ENCODE results near the gene ZNF714.
A peak's percentile ranks its signal among the peaks of the same experiment; 100 is the strongest.

The ZNF714 gene

GRCh38 chr19:21082011-21082975, at the start of gene ZNF714:
ZNF714 (plus strand) TSS chr19:21082203; CDS start chr19:21098269, 16,066 bp downstream.
- DNase-seq = peak; percentile 76

- DNase-seq = no peak
Measured at GRCh38 chr19:21045028-21045427, 37.0 kb upstream of the ZNF714 start.

GRCh38 chr19:21046489-21046888, 35.5 kb upstream of the ZNF714 start:
- DNase-seq = no peak

GRCh38 chr19:21047716-21048115, 34.3 kb upstream of the ZNF714 start:
- DNase-seq = no peak

GRCh38 chr19:21052902-21053301, 29.1 kb upstream of the ZNF714 start:
- no peak for DNase-seq

DNA sequence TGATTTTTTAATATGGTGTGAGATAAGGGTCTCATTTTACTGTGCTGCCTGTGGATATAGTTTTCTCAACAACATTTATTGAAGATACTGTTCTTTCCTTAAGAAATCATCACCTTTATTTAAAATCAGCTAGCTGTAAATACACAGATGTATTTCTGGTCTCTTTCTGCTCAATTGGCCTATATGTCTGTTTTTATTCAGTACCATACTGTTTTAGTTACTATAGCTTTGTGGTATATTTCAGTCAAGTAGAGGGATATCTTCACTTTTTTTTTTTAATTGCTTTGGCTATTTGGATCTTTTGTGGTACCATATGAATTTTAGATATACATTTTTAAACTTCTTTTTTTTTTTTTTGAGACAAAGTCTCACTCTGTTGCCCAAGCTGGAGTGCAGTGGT, 16.7 kb upstream of the ZNF714 start:
- DNase-seq = no peak

GRCh38 chr19:21084343-21084742, 2.3 kb downstream of the ZNF714 start:
- DNase-seq = no peak

DNA sequence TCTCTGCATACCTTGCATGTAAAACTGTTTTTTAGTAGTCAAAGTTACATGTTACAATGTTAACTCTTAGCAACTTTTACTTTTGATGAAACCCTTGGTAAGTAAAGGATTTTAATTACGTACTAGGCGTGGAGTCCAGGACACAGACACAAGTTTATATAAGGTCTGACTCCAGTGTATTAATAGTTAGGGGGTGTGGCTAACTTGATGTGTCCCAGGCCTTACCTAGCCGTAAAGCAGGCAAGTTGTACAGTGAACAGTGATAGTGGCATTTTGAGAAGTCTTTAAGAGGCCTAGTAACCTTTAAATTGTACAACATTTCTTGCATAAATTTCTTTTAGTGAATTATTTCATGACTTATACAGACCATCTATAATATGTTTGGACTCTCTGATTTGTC, 5.9 kb downstream of the ZNF714 start:
- DNase-seq = no peak

DNA sequence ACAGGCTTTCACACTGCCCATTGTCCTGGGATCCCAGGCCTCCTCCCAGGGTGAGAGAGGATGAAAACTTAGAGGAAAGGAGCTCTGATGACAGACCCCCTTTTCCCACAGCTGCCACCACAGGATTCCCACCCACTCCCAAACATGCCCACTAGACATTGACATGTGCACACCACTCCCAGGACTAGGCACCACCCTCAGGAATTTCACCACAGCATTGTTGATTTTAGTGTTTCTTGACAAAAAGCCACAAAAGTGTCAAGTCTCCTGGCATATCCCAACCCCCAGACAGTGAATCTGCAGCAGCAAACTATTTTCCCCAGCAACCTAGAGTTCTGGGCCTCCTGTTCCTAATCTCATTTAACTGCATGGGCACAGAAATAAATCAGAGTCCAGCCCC, 10.1 kb downstream of the ZNF714 start:
- no peak for DNase-seq

DNA sequence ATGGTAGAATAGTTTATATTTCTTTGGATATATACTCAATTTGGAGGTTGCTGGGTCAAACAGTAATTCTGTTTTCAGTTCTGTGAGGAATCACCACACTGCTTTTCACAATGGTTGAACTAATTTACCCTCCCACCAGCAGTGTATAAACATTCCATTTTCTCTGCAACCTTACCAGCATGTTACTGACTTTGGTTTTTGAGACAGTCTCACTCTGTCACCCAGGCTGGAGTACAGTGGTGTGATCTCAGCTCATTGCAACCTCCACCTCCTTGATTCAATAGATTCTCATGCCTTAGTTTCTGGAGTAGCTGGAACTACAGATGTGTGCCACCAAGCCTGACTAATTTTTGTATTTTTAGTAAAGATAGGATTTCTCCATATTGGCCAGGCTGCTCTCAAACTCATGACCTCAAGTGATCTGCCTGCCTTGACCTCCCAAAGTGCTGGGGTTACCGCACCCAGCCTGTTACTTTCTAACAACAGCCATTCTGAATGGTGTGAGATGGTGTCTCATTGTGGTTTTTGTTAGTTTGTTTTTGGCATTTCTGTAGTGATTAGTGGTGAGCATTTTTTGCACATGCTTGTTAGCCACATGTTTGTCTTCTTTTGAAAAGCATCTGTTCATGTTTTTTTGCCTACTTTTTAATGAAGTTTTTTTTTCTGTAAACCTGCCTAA, 12.5 kb downstream of the ZNF714 start:
- DNase-seq = no peak

DNA sequence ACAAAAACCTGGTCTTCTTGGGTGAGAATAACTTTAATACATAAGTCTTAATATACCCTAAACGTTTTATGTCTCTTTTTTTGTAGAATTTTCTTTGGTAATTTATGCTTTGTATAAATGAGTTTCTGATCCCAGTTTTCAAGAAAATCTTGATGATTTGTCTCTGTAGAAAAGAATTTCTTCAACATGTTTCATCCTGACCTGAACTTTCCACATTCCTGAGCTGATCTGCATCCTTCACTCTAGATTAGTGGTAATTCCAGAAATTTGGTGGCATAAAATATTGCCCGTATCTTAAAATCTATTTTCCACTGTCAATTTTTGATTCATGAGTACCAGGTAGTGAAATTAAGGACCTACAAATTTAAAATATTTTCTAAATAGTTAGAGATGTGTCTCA, 16.3 kb downstream of the ZNF714 start:
- no peak for DNase-seq

DNA sequence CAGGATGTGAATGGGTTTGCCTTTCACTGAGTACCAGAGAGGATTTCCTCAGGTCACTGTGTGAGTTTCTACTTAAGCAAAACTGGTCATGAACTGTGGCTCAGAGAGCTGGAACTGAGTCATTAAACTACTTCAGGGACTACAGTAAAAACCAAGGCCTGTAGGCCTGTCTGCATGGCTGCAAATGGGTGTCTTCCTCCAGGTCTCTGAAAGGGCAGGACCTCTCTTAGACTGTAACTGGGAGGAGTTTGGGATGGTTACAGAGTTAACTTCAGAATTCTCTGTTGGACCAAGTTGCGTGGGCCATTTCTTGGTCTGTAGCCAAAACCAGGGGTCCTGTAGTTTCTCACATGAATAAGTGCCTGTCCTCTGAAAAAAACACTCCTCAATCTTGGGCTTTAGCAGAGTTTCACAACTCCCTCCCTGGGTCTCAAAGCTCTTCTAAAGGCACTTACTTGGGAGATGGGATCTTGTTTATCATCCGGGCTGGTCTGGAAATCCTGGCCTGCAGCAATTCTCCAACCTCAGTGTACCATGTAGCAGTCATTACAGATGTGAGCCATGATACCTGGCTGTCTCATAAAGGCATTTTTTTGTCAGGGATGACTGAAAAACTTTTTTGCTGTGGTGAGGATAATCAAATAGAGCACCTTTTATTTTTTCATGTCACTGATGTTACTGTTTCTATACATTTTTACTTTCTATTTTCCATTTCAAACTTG, 19.7 kb downstream of the ZNF714 start:
- DNase-seq = no peak

- no peak for DNase-seq
Measured at GRCh38 chr19:21109116-21109515, 27.1 kb downstream of the ZNF714 start.

- no peak for DNase-seq
Measured at GRCh38 chr19:21110183-21110582, 28.2 kb downstream of the ZNF714 start.

GRCh38 chr19:21115430-21115829, 33.4 kb downstream of the ZNF714 start:
- no peak for DNase-seq

- no peak for DNase-seq
Measured at GRCh38 chr19:21117041-21117907, 35.3 kb downstream of the ZNF714 start.

DNA sequence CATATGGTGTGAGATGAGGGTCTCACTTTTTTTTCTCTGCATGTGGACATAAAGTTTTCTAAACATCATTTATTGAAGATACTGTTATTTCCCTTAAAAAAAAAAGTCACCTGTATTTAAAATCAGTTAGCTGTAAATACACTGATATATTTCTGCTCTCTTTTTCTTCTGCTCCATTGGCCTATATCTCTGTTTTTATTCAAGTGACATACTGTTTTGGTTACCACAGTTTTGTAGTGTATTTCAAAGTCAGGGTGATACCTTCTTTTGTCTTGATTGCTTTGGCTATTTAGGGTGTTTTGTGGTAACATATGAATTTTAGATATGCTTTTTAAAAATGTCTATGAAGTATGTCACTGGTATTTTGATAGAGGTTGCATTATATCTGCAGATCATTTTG, 44.1 kb downstream of the ZNF714 start:
- DNase-seq = no peak

GRCh38 chr19:21127001-21127400, 45.0 kb downstream of the ZNF714 start:
- no peak for DNase-seq

- DNase-seq = no peak
Measured at GRCh38 chr19:21127898-21128297, 45.9 kb downstream of the ZNF714 start.

- DNase-seq = no peak
Measured at GRCh38 chr19:21128901-21129698, 47.1 kb downstream of the ZNF714 start.

DNA sequence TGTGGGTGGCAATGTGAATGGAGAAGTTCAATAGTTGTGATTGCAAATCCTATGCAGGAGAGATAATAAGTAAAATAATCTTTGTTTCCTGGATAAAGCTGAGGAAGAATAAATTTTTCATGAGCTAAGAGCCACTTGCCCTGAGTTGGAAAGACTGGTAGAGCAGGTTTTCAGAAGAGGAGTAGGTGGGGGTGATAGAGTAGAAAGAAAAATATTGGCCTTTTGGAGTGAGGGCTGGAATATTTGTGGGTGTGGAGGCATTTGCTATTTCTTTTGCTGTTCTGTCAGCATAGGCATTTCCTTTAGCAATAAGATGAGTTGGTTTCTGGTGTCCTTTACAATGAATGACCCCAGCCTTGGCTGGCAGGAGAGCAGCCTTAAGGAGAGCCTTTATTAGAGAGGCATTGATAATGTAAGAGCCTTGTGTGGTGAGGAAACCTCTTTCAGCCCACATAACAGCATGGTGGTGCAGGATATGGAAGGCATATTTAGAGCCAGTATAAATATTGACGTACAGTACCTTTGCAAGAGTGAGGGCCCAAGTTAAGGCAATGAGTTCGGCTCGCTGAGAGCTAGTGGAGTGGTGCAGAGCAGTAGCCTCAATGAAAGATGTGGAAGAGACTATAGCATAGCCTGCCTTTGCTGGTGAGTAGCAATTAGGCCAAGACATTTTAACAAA, 48.2 kb downstream of the ZNF714 start:
- DNase-seq = no peak
